IMR-90 (cell line): ENCODE results near the gene PHF21A.

ENCODE experiments used
- MXI1 ChIP-seq: IDR thresholded peaks from 2 replicates; pipeline ENCODE4 v1.6.1; 2012; ENCODE audit warnings: low read depth, mild to moderate bottlenecking, low read length, moderate library complexity, borderline replicate concordance
- POLR2A ChIP-seq: IDR thresholded peaks from 2 replicates; pipeline ENCODE4 v1.6.1; 2012; ENCODE audit warnings: mild to moderate bottlenecking, low read depth, low read length
- SMC3 ChIP-seq: fragments of 150-350 bp; IDR thresholded peaks from 2 replicates; pipeline ENCODE4 v1.6.1; 2016; ENCODE audit warnings: low read depth, mild to moderate bottlenecking, antibody characterized with exemption, low read length, moderate library complexity
- TF ChIP-seq, protein P1 (sequence below): conservative IDR thresholded peaks from 2 replicates; pipeline ENCODE4 v1.5.1; 2012; ENCODE audit warnings: mild to moderate bottlenecking, low read depth, low read length, improper control_type of control experiment
- TF ChIP-seq, protein P2 (sequence below): fragments of 150-350 bp; IDR thresholded peaks from 2 replicates; pipeline ENCODE4 v1.6.1; 2017; ENCODE audit warnings: mild to moderate bottlenecking, antibody characterized with exemption, low read length, low read depth

DNA sequence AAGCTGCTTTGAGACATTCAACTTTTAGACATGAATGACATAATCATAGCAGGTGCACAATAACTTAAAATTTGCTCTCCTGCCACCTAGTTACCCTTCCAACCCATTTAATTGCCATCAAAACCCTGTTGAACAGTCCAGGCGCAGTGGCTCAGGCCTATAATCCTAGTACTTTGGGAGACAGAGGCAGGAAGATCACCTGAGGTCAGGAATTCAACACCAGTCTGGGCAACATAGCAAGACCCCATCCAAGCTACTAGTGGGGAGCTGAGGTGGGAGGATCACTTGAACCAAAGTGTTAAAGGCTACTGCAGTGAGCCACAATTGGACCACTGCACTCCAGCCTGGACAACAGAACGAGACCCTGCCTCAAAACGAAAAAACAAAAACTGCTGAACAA, 4.0 kb upstream of the PHF21A start:
- TF ChIP-seq, protein P1, sequence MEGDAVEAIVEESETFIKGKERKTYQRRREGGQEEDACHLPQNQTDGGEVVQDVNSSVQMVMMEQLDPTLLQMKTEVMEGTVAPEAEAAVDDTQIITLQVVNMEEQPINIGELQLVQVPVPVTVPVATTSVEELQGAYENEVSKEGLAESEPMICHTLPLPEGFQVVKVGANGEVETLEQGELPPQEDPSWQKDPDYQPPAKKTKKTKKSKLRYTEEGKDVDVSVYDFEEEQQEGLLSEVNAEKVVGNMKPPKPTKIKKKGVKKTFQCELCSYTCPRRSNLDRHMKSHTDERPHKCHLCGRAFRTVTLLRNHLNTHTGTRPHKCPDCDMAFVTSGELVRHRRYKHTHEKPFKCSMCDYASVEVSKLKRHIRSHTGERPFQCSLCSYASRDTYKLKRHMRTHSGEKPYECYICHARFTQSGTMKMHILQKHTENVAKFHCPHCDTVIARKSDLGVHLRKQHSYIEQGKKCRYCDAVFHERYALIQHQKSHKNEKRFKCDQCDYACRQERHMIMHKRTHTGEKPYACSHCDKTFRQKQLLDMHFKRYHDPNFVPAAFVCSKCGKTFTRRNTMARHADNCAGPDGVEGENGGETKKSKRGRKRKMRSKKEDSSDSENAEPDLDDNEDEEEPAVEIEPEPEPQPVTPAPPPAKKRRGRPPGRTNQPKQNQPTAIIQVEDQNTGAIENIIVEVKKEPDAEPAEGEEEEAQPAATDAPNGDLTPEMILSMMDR: no peak
- TF ChIP-seq POLR2A: no peak
- TF ChIP-seq MXI1: no peak
- TF ChIP-seq SMC3: no peak
- TF ChIP-seq, protein P2, sequence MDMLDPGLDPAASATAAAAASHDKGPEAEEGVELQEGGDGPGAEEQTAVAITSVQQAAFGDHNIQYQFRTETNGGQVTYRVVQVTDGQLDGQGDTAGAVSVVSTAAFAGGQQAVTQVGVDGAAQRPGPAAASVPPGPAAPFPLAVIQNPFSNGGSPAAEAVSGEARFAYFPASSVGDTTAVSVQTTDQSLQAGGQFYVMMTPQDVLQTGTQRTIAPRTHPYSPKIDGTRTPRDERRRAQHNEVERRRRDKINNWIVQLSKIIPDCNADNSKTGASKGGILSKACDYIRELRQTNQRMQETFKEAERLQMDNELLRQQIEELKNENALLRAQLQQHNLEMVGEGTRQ: no peak
